ENCODE results near the gene SRPRB. TPM values are rescaled to one million over a fixed set of nuclear protein-coding genes. Genes with fewer than 3 reads are reported as not detected.

SRPRB gene
- total and polyA plus RNA-seq, 2 experiments from 2014 or later: 29.2 to 40.9 TPM

DNA sequence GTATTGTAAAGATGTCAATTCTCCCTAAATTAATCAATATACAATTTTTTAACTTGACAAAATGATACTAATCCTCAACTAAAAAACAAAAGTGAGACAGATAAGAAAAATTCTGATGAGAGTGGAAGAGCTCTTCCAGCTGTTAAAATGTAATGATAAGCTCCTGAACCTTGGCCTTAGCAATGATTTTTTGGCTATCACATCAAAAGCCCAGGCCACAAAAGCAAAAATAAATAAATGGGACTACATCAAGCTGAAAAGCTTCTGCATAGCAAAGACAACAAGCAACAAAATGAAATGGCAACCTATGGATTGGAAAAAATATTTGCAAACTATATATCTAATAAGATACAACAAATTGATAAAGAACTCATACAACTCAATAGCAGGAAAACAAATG lies 24.0 kb upstream of the SRPRB start:
- no peaks in the 10 kb centered on the region for H3K27me3 ChIP-seq
- H3K36me3 ChIP-seq: no peaks in the 10 kb centered on the region
- DNase-seq (ENCODE audit: low read depth in 1 of 2, low spot score in 1 of 2): no peak
- no peak overlapping the region for H3K27ac ChIP-seq
- no peaks in the 10 kb centered on the region for H3K9me3 ChIP-seq (ENCODE audit: low read depth)
- no peaks in the 10 kb centered on the region for H3K4me1 ChIP-seq (ENCODE audit: low read depth)
- no peak overlapping the region for H3K4me3 ChIP-seq
- TF ChIP-seq, protein P1, sequence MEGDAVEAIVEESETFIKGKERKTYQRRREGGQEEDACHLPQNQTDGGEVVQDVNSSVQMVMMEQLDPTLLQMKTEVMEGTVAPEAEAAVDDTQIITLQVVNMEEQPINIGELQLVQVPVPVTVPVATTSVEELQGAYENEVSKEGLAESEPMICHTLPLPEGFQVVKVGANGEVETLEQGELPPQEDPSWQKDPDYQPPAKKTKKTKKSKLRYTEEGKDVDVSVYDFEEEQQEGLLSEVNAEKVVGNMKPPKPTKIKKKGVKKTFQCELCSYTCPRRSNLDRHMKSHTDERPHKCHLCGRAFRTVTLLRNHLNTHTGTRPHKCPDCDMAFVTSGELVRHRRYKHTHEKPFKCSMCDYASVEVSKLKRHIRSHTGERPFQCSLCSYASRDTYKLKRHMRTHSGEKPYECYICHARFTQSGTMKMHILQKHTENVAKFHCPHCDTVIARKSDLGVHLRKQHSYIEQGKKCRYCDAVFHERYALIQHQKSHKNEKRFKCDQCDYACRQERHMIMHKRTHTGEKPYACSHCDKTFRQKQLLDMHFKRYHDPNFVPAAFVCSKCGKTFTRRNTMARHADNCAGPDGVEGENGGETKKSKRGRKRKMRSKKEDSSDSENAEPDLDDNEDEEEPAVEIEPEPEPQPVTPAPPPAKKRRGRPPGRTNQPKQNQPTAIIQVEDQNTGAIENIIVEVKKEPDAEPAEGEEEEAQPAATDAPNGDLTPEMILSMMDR (IDR thresholded peaks at IDR 0.05; ENCODE audit: low read depth, low read length): no peak

DNA sequence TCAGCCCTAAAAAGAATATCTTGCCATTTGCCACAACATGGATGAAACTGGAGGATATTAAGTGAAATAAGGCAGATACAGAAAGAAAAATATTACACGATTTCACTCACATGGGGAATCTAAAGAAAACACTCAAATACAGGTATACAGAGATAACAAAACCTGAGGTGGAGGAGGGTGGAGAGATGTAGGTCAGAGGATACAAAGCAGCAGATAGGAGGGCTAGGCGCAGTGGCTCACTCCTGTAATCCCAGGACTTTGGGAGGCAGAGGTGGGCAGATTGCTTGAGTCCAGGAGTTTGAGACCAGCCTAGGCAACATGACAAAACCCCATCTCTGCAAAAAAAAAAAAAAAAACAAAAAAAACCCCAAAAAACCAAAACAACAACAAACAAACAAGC lies 23.2 kb upstream of the SRPRB start:
- H3K9me3 ChIP-seq (ENCODE audit: low read depth): no peaks in the 10 kb centered on the region
- H3K27me3 ChIP-seq: no peaks in the 10 kb centered on the region
- no peak for DNase-seq (ENCODE audit: low read depth in 1 of 2, low spot score in 1 of 2)
- TF ChIP-seq, protein P1 (IDR thresholded peaks at IDR 0.05; ENCODE audit: low read depth, low read length): no peak
- no peaks in the 10 kb centered on the region for H3K4me1 ChIP-seq (ENCODE audit: low read depth)
- no peaks in the 10 kb centered on the region for H3K36me3 ChIP-seq
- H3K4me3 ChIP-seq: no peak overlapping the region
- no peak overlapping the region for H3K27ac ChIP-seq

DNA sequence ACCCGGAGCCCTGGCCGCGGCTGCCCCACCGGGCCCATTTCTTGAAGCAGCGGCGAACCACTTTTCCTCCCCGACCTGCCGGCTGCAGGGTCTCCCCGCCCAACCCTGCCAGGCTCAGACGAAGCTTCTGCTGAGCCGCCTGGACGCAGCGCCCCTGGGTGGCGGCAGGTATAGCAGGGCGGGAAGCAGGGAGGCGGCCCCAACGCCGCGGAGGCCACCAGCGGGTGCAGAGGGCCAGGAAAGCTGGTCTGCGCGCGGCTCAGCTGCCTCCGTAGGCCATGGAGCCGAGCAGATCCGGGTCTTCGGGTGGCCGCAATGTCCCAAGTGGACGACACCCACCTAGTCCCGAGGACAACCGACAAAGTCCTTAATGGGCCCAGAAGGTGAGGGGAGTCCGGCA lies 21.9 kb upstream of the SRPRB start:
- TF ChIP-seq, protein P1 (IDR thresholded peaks at IDR 0.05; ENCODE audit: low read depth, low read length): no peak
- H3K36me3 ChIP-seq: no peaks in the 10 kb centered on the region
- no peaks in the 10 kb centered on the region for H3K9me3 ChIP-seq (ENCODE audit: low read depth)
- H3K27ac ChIP-seq: no peak overlapping the region
- H3K4me1 ChIP-seq (ENCODE audit: low read depth): no peaks in the 10 kb centered on the region
- no peak for DNase-seq (ENCODE audit: low read depth in 1 of 2, low spot score in 1 of 2)
- H3K27me3 ChIP-seq: no peaks in the 10 kb centered on the region
- no peak overlapping the region for H3K4me3 ChIP-seq

DNA sequence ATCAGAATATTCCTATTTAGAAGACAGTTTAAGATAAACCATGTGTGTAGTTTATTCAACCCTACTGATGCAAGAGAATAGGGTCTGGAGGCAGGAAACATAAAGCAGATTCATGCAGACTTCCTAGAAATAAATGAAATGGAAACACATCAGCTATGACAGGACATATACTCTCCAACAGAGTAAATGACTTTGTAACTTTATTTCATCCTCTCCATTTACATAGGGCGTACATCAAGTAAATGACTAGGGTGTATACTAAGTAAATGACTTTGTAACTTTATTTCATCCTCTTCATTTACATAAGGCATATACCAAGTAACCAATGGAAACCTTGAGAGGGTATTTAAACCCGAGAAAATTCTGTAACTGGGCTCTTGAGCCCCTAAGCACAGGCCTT lies 17.6 kb upstream of the SRPRB start:
- DNase-seq (ENCODE audit: low read depth in 1 of 2, low spot score in 1 of 2): no peak
- TF ChIP-seq, protein P1 (IDR thresholded peaks at IDR 0.05; ENCODE audit: low read depth, low read length): no peak
- Histone ChIP-seq H3K36me3 (no peaks in the 10 kb centered on the region), H3K27ac (no peak overlapping the region), H3K9me3 (ENCODE audit: low read depth) (no peaks in the 10 kb centered on the region), H3K4me3 (no peak overlapping the region), H3K27me3 (no peaks in the 10 kb centered on the region), H3K4me1 (ENCODE audit: low read depth) (no peaks in the 10 kb centered on the region)

DNA sequence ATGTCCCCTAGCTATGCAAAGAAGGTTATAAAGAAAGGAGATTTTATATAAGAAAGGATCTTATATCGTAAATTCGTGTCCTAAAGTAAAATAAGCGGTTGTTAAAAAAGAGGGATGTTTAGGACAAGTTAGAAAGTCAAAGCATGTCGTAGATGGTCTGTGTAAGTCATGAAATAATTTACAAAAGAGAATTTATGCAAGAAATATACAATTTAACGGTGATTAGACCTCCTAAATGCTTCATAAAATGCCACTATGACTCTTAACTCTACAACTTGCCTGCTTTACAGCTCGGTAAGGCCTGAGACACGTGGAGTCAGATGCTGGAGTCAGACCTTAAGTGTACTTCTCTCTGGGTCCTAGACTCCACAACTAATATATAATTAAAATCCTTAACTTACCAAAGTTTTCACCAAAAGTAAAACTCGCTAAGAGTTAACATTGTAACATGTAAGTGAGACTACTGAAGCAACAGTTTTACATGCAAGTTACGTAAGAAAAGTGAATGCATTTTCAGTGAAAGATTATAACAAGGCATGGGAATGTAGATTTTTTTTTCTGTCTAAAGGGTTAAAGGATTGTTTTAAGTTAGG lies 13.3 kb upstream of the SRPRB start:
- Histone ChIP-seq H3K4me1 (ENCODE audit: low read depth) (no peaks in the 10 kb centered on the region), H3K36me3 (no peaks in the 10 kb centered on the region), H3K9me3 (ENCODE audit: low read depth) (no peaks in the 10 kb centered on the region), H3K4me3 (no peak overlapping the region), H3K27ac (no peak overlapping the region), H3K27me3 (no peaks in the 10 kb centered on the region)
- peak; percentile 3 to 11 for DNase-seq (ENCODE audit: low read depth in 1 of 2, low spot score in 1 of 2)
- TF ChIP-seq, protein P1 (IDR thresholded peaks at IDR 0.05; ENCODE audit: low read depth, low read length): no peak

Measured in cardiac muscle cell (in vitro differentiated cells and primary cell).